Thyroid gland (tissue), 4 donors: Measurements from ENCODE around the gene NRXN2.

ENCODE experiments used
- POLR2A ChIP-seq, 2 donors: fragments of 450-650 bp; IDR thresholded peaks; one replicate each; pipeline ENCODE4 v1.6.1; 2017; ENCODE audit warnings: antibody characterized with exemption in 2 of 2, mild to moderate bottlenecking in 2 of 2, moderate library complexity in 1 of 2
- TF ChIP-seq, protein P1 (sequence below), 6 experiments: fragments of 200-600 bp in 3 of 6; fragments of 450-650 bp in 3 of 6; sonication (generic) in 3 of 6; IDR thresholded peaks; one replicate each; pipeline ENCODE4 v1.5.1; 2016 to 2019; ENCODE audit warnings: antibody characterized with exemption in 6 of 6, mild to moderate bottlenecking in 2 of 6, inconsistent platforms in 1 of 6, moderate library complexity in 1 of 6

GRCh38 chr11:64723117-64723906 lies at the start of gene NRXN2:
- no peak for TF ChIP-seq POLR2A (IDR thresholded peaks at IDR 0.05)
- TF ChIP-seq, protein P1, sequence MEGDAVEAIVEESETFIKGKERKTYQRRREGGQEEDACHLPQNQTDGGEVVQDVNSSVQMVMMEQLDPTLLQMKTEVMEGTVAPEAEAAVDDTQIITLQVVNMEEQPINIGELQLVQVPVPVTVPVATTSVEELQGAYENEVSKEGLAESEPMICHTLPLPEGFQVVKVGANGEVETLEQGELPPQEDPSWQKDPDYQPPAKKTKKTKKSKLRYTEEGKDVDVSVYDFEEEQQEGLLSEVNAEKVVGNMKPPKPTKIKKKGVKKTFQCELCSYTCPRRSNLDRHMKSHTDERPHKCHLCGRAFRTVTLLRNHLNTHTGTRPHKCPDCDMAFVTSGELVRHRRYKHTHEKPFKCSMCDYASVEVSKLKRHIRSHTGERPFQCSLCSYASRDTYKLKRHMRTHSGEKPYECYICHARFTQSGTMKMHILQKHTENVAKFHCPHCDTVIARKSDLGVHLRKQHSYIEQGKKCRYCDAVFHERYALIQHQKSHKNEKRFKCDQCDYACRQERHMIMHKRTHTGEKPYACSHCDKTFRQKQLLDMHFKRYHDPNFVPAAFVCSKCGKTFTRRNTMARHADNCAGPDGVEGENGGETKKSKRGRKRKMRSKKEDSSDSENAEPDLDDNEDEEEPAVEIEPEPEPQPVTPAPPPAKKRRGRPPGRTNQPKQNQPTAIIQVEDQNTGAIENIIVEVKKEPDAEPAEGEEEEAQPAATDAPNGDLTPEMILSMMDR (IDR thresholded peaks at IDR 0.05): peak; percentile 80 to 99 (median 92)
